K562 (cell line): ENCODE data around the gene CHD6. TPM values are rescaled to one million over a fixed set of nuclear protein-coding genes. Genes with fewer than 3 reads are reported as not detected.
A peak's percentile ranks its signal among the peaks of the same experiment; 100 is the strongest.

Experiments
- BHLHE40 ChIP-seq: IDR thresholded peaks from 2 replicates; pipeline ENCODE4 v1.6.1; 2011; ENCODE audit warnings: low read length, improper control_type of control experiment
- CEBPZ ChIP-seq: fragments of 150-350 bp; IDR thresholded peaks from 2 replicates; pipeline ENCODE4 v1.6.1; 2014; ENCODE audit warnings: low read depth, mild to moderate bottlenecking, low read length, borderline replicate concordance
- CHD1 ChIP-seq: fragments of 200-600 bp; sonication (generic); IDR thresholded peaks from one replicate; pipeline ENCODE4 v1.6.1; 2012; ENCODE audit warnings: mild to moderate bottlenecking, moderate library complexity, low read length, inconsistent platforms
- ETV1 ChIP-seq: fragments of 450-650 bp; conservative IDR thresholded peaks from 2 replicates; pipeline ENCODE4 v1.6.1; 2016; ENCODE audit warnings: missing genetic modification characterization, control low read depth, low read depth, missing compliant biosample characterization
- FIP1L1 ChIP-seq: fragments of 200-400 bp; formaldehyde crosslinking; IDR thresholded peaks from 2 replicates; pipeline ENCODE4 v1.6.1; 2018; ENCODE audit warnings: mild to moderate bottlenecking, low read depth, low read length; ENCODE audit not compliant: poor library complexity, severe bottlenecking
- KAT8 ChIP-seq: fragments of 450-650 bp; IDR thresholded peaks from 2 replicates; pipeline ENCODE4 v1.6.1; 2016; ENCODE audit warnings: low read depth, mild to moderate bottlenecking
- MYNN ChIP-seq, 2 experiments: sonication (generic); formaldehyde crosslinking in 1 of 2; IDR thresholded peaks; 2 replicates each; pipeline versions ENCODE4 v1.5.0 to v1.6.1; 2016 to 2020; ENCODE audit warnings: antibody characterized with exemption in 1 of 2, missing genetic modification reagents in 1 of 2
- NEUROD1 ChIP-seq: fragments of 150-350 bp; IDR thresholded peaks from 2 replicates; pipeline ENCODE4 v1.6.1; 2014; ENCODE audit warnings: borderline replicate concordance, low read length, low read depth; ENCODE audit not compliant: partially characterized antibody
- NFATC3 ChIP-seq: fragments of 450-650 bp; IDR thresholded peaks from 2 replicates; pipeline ENCODE4 v1.6.1; 2017; ENCODE audit warnings: mild to moderate bottlenecking
- NFIX ChIP-seq: fragments of 250-450 bp; sonication (Bioruptor Pico); IDR thresholded peaks from 2 replicates; pipeline ENCODE4 v1.4.0; 2020; ENCODE audit warnings: low read depth, mild to moderate bottlenecking, moderate library complexity
- NR2C1 ChIP-seq, 2 experiments: fragments of 450-650 bp; IDR thresholded peaks; 2 replicates each; pipeline ENCODE4 v1.6.1; 2017; ENCODE audit warnings: mild to moderate bottlenecking in 2 of 2, antibody characterized with exemption in 1 of 2, inconsistent platforms in 1 of 2, missing compliant biosample characterization in 1 of 2, missing genetic modification characterization in 1 of 2
- RFX5 ChIP-seq: IDR thresholded peaks from 2 replicates; pipeline ENCODE4 v1.6.1; 2011; ENCODE audit warnings: low read depth, mild to moderate bottlenecking, improper control_type of control experiment, low read length
- SAFB2 ChIP-seq: fragments of 200-400 bp; formaldehyde crosslinking; IDR thresholded peaks from 2 replicates; pipeline ENCODE4 v1.6.1; 2018; ENCODE audit warnings: borderline replicate concordance, low read length, low read depth, moderate library complexity; ENCODE audit not compliant: severe bottlenecking
- SMARCE1 ChIP-seq: fragments of 450-650 bp; IDR thresholded peaks from 2 replicates; pipeline ENCODE4 v1.7.1; 2016; ENCODE audit warnings: mild to moderate bottlenecking
- TAL1 ChIP-seq: fragments of 450-650 bp; IDR thresholded peaks from 2 replicates; pipeline ENCODE4 v1.6.1; 2016; ENCODE audit warnings: mild to moderate bottlenecking
- ZNF174 ChIP-seq: fragments of 250-450 bp; sonication (Bioruptor Pico); IDR thresholded peaks from 2 replicates; pipeline ENCODE4 v1.4.0; 2020; ENCODE audit warnings: mild to moderate bottlenecking
- ZNF175 ChIP-seq: fragments of 200-800 bp; sonication (Bioruptor generic); IDR thresholded peaks from 2 replicates; pipeline ENCODE4 v1.6.1; 2016; ENCODE audit warnings: low read depth, mild to moderate bottlenecking, missing genetic modification characterization, missing compliant biosample characterization
- ZNF431 ChIP-seq: sonication (generic); formaldehyde crosslinking; IDR thresholded peaks from 2 replicates; pipeline ENCODE4 v1.8.0; 2022; ENCODE audit warnings: mild to moderate bottlenecking, missing genetic modification reagents
- polyA plus RNA-seq, 8 experiments: library from polyadenylated mRNA; depleted of rRNA in 4 of 8; stranded (reverse) in 5 of 8; unstranded in 3 of 8; fragments of >200 nt; fragmentation: Nextera tagmentation in 2 of 8; fragmentation: Illumina TruSeq in 1 of 8; extraction: Ambion mirVana in 2 of 8; extraction: Trizol in 1 of 8; gene quantifications; 2 replicates each; pipeline versions ENCODE4 v1.2.1 to v1.2.3, GENCODE V29; 2011 to 2014; ENCODE audit warnings: inconsistent platforms in 1 of 8, missing spikeins in 1 of 8
- total RNA-seq, 7 experiments: library from RNA; depleted of rRNA in 6 of 7; stranded (reverse); fragments of >200 nt in 6 of 7; fragmentation: Illumina TruSeq in 2 of 7; extraction: Trizol in 2 of 7; gene quantifications; 2 replicates each; pipeline versions ENCODE4 v1.2.1 to v1.2.3, GENCODE V29; 2011 to 2021; ENCODE audit warnings: low replicate concordance in 1 of 7
- TF ChIP-seq, protein P1 (sequence below): fragments of 450-650 bp; IDR thresholded peaks from 2 replicates; pipeline ENCODE4 v1.6.1; 2014; ENCODE audit warnings: low read depth, mild to moderate bottlenecking, moderate library complexity, borderline replicate concordance
- TF ChIP-seq, protein P2 (sequence below), 2 experiments: fragments of 450-650 bp in 1 of 2; sonication (generic) in 1 of 2; formaldehyde crosslinking in 1 of 2; IDR thresholded peaks in 1 of 2; conservative IDR thresholded peaks in 1 of 2; 2 replicates each; pipeline versions ENCODE4 v1.6.1 to v1.8.1; 2016 to 2023; ENCODE audit warnings: mild to moderate bottlenecking in 2 of 2, moderate library complexity in 2 of 2, inconsistent platforms in 1 of 2, missing genetic modification reagents in 1 of 2

The CHD6 gene
- total and polyA plus RNA-seq, 9 of the 15 experiments (the other 6 are each of a cell fraction or from before 2014, with no cell fraction given) = 3.9 to 24.2 (median 12.8) TPM

DNA sequence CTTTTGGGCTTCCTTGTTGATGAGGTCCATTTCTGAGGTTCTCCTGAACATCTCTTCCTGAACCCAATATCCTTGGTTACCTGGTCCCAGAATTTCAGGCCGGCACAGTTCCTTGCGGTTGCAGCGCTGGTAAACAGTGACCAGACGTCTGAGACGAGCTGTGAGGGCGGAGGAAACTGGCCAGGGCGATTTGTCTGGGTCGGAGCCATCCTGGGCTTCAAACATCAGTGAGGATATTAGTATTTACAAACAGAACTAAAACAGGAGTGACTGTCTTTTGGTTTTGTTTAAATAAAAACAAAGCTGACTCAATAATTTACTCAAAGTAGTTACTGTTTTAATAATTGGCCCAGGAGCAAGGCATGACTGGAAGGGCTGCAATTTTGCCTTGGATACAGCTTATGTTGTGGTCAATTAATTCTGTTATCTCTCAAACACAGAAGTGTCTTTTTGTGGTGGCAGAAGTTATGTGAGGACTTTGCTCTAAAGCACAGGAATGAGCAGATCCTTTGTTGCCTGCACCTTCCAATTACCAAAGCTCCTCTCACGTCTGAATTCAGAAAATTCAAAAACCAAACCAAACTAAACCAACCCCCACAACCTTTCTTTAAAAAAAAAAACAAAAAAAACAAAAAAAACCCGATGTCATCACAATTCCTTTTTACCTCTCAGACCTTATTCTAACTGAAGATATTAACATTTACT is 192.8 kb downstream of the CHD6 start (continued):
- TF ChIP-seq NR2C1 (IDR thresholded peaks at IDR 0.05) = no peak
- no peak for TF ChIP-seq NR2C1 (tag; IDR thresholded peaks at IDR 0.05)
- TF ChIP-seq NEUROD1 = no peak
- no peak for TF ChIP-seq CEBPZ
- no peak for TF ChIP-seq KAT8
- 0 out of 2 replicates have a peak, but pooled peaks have one; percentile 49 for TF ChIP-seq RFX5
- no peak for TF ChIP-seq SAFB2
- TF ChIP-seq, protein P1, sequence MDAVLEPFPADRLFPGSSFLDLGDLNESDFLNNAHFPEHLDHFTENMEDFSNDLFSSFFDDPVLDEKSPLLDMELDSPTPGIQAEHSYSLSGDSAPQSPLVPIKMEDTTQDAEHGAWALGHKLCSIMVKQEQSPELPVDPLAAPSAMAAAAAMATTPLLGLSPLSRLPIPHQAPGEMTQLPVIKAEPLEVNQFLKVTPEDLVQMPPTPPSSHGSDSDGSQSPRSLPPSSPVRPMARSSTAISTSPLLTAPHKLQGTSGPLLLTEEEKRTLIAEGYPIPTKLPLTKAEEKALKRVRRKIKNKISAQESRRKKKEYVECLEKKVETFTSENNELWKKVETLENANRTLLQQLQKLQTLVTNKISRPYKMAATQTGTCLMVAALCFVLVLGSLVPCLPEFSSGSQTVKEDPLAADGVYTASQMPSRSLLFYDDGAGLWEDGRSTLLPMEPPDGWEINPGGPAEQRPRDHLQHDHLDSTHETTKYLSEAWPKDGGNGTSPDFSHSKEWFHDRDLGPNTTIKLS = no peak
- TF ChIP-seq SMARCE1 = peak; percentile 93
- TF ChIP-seq ZNF175 (CRISPR knock-in tag) = 0 out of 2 replicates have a peak, but pooled peaks have one; percentile 48
- no peak for TF ChIP-seq NFATC3
- TF ChIP-seq ETV1 (tag) = no peak
- no peak for TF ChIP-seq NFIX (CRISPR knock-in tag)
- TF ChIP-seq ZNF174 (CRISPR knock-in tag) = no peak
- TF ChIP-seq BHLHE40 = peak; percentile 25; the same call in 1 of the 2 replicates
- TF ChIP-seq ZNF431 (CRISPR knock-in tag) = no peak
- TF ChIP-seq, protein P2, sequence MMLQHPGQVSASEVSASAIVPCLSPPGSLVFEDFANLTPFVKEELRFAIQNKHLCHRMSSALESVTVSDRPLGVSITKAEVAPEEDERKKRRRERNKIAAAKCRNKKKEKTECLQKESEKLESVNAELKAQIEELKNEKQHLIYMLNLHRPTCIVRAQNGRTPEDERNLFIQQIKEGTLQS (IDR thresholded peaks at IDR 0.05) = peak; percentile 31; the same call in 1 of the 2 replicates
- TF ChIP-seq, protein P2 (CRISPR knock-in tag; conservative IDR thresholded peaks at IDR 0.05) = no peak
- peak; percentile 87 for TF ChIP-seq TAL1
- TF ChIP-seq MYNN (IDR thresholded peaks at IDR 0.05) = no peak
- no peak for TF ChIP-seq MYNN (CRISPR knock-in tag; IDR thresholded peaks at IDR 0.05)
- no peak for TF ChIP-seq CHD1
- no peak for TF ChIP-seq FIP1L1
